Right atrium auricular region (tissue), 2 donors: ENCODE data around the gene UBFD1. TPM values are rescaled to one million over a fixed set of nuclear protein-coding genes. Genes with fewer than 3 reads are reported as not detected.

Source experiments
- DNase-seq: peaks from one replicate; pipeline ENCODE4 v3.0.0-alpha.2; 2019; ENCODE audit warnings: low spot score
- H3K27ac ChIP-seq, 2 donors: fragments of 200-600 bp; sonication (generic); 1 replicate in 1 of 2; 2 replicates in 1 of 2; pipeline ENCODE4 v1.5.1; 2016 to 2019
- H3K27me3 ChIP-seq, 2 donors: fragments of 200-600 bp; sonication (generic); one replicate each; pipeline versions ENCODE4 v1.5.1 to v1.6.0; 2017 to 2019
- H3K36me3 ChIP-seq: fragments of 200-600 bp; sonication (generic); one replicate; pipeline ENCODE4 v1.5.1; 2016
- H3K4me1 ChIP-seq, 2 donors: fragments of 200-600 bp; sonication (generic); one replicate each; pipeline versions ENCODE4 v1.5.1 to v1.6.0; 2017 to 2019
- H3K4me3 ChIP-seq, 2 donors: fragments of 200-600 bp; sonication (generic); 1 replicate in 1 of 2; 2 replicates in 1 of 2; pipeline ENCODE4 v1.5.1; 2017 to 2019; ENCODE audit warnings: mild to moderate bottlenecking in 1 of 2, moderate library complexity in 1 of 2
- H3K9me3 ChIP-seq, 2 donors: fragments of 200-600 bp; sonication (generic); one replicate each; pipeline ENCODE4 v1.5.1; 2019
- total RNA-seq, 2 donors: library from RNA; depleted of rRNA; stranded (reverse); fragments of >200 nt; gene quantifications; one replicate each; pipeline ENCODE4 v1.1.0, GENCODE V29; 2016
- TF ChIP-seq, protein P1 (sequence below), 2 donors: fragments of 200-600 bp; sonication (generic); IDR thresholded peaks; one replicate each; pipeline ENCODE4 v1.5.1; 2019; ENCODE audit warnings: antibody characterized with exemption in 2 of 2

Gene UBFD1
- total RNA-seq, 2 donors from 2014 or later = 85.5 to 93.9 TPM

DNA sequence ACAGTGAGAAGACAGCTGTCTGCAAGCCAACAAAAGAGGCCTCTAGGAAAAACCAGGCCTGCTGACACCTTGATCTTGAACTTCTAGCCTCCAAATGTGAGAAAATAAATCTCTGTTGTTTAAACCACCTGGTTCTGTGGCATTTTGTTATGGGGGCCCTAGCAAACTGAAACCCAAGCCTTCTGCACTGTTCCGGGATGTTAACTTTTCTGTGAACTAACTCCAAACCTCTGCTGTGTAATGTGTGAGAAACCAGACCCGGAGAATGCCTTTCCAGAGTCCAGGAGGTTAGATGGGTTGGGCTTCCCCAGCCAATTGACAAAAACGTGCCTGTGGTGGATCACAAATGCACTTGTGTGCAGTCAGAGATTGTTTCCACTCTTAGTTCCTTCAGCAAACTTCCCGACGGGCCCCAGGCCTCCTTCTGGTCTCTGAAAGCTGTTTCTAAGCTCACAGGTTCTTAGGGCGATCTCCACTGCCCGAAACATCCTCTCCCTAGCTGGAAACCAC, 33.6 kb upstream of the UBFD1 start:
- Histone ChIP-seq H3K4me3 (no peak overlapping the region), H3K27ac (no peak overlapping the region), H3K9me3 (no peaks in the 10 kb centered on the region), H3K4me1 (no peaks in the 10 kb centered on the region), H3K36me3 (peaks cover 59% of the 10 kb centered on the region), H3K27me3 (no peaks in the 10 kb centered on the region)
- TF ChIP-seq, protein P1, sequence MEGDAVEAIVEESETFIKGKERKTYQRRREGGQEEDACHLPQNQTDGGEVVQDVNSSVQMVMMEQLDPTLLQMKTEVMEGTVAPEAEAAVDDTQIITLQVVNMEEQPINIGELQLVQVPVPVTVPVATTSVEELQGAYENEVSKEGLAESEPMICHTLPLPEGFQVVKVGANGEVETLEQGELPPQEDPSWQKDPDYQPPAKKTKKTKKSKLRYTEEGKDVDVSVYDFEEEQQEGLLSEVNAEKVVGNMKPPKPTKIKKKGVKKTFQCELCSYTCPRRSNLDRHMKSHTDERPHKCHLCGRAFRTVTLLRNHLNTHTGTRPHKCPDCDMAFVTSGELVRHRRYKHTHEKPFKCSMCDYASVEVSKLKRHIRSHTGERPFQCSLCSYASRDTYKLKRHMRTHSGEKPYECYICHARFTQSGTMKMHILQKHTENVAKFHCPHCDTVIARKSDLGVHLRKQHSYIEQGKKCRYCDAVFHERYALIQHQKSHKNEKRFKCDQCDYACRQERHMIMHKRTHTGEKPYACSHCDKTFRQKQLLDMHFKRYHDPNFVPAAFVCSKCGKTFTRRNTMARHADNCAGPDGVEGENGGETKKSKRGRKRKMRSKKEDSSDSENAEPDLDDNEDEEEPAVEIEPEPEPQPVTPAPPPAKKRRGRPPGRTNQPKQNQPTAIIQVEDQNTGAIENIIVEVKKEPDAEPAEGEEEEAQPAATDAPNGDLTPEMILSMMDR (IDR thresholded peaks at IDR 0.05) = no peak
- no peak for DNase-seq

DNA sequence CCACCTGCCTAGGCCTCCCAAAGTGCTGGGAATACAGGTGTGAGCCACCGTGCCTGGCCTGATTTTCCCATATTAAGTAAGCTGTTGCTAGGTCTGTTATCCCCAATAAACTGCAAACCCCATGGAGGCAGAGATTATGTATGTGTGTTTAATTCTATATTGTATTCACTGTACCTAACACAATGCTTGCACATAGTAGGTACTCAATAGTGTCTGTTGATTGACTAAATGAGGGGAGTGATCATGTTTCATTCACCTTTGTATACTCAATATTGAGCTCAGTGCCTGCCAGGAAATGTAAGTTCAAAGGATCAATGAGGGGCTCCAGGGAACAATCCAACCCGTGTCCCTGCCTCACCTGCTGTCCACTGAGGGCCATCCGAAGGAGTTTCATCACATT, 32.6 kb upstream of the UBFD1 start:
- Histone ChIP-seq H3K4me1 (no peaks in the 10 kb centered on the region), H3K27me3 (no peaks in the 10 kb centered on the region), H3K9me3 (no peaks in the 10 kb centered on the region), H3K27ac (no peak overlapping the region), H3K36me3 (peaks cover 62% of the 10 kb centered on the region), H3K4me3 (no peak overlapping the region)
- TF ChIP-seq, protein P1 (IDR thresholded peaks at IDR 0.05) = no peak
- no peak for DNase-seq

DNA sequence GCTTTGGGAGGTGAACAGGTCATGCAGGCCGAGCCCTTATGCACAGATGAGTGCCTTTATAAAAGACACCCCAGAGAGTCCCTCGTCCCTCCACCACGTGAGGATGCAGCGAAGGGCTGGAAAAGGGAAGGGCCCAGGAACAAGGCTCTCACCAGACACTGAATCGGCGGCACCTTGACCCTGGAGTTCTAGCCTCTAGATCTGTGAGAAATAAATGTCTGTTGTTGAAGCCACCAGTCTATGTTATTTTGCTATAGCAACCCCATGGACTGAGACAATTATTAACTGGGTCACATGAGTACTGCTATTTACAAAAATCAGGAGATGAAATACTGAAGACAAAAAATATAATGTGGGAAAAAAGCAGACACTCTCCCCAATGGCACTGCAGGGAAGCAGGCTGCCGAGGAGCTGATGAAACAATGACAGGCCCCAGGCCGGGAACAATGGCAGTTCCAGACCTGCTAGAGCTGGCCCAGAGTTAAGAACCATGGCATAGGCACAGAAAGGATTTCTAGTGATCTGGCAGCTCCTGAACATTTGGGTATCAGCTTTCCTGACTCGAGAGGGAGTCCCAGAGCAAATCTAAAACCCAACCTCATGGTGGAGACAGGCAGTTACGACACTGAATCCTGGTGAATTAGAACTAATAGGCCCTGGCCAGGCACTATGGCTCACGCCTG, 29.4 kb upstream of the UBFD1 start:
- Histone ChIP-seq H3K36me3 (peaks cover 68% of the 10 kb centered on the region), H3K27me3 (no peaks in the 10 kb centered on the region), H3K9me3 (no peaks in the 10 kb centered on the region), H3K4me3 (no peak overlapping the region), H3K4me1 (no peaks in the 10 kb centered on the region), H3K27ac (no peak overlapping the region)
- TF ChIP-seq, protein P1 (IDR thresholded peaks at IDR 0.05) = no peak
- no peak for DNase-seq

DNA sequence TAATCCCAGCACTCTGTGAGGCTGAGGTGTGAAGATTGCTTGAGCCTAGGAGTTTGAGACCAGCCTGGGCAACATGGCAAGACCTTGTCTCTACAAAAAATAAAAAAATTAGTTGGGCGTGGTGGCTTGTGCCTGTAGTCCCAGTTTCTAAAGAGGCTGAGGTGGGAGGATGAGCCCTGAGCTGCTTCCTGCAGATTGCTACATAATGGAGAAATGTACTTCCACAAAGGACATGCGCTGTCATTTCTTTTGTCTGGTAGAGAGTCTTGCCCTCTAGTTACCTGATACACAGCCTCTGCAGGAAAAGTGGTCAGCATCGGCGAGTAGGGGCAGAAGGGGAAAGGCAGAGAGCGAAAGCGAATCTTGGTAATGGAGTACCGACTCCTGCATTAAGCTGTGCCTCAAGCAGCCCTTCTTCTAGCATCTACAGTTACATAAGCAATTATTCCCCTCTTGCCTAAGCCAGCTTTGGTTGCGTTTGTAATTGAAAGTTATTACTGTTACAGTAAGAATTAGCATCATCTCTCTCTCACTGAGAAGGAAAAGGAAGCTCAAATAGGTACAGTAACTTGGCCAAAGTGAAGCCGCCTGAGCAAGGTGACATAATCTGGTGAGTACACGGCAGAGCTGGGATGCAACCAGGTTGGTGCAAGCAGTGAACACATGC, 28.8 kb upstream of the UBFD1 start:
- Histone ChIP-seq H3K27me3 (no peaks in the 10 kb centered on the region), H3K4me1 (no peaks in the 10 kb centered on the region), H3K27ac (no peak overlapping the region), H3K4me3 (no peak overlapping the region), H3K36me3 (peaks cover 68% of the 10 kb centered on the region), H3K9me3 (no peaks in the 10 kb centered on the region)
- no peak for DNase-seq
- TF ChIP-seq, protein P1 (IDR thresholded peaks at IDR 0.05) = no peak

DNA sequence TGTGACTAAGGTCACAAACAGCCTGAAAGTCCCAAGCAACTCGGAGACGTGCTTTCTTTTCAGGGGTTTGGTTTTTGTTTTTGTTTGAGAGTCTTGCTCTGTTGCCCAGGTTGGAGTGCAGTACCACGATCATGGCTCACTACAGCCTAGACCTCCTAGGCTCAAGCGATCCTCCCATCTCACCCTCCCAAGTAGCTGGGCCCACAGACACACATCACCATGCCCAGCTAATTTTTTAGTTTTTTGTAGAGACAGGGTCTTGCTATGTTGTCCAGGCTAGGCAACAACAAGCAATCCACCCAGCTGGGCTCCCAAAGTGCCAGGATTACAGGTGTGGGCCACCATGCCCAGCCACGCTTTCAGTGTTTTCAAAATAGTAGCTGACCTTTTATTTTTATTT, 27.5 kb upstream of the UBFD1 start:
- DNase-seq = no peak
- Histone ChIP-seq H3K4me1 (no peaks in the 10 kb centered on the region), H3K36me3 (peaks cover 66% of the 10 kb centered on the region)

More for the DNA sequence above, 27.5 kb upstream of the UBFD1 start:
- Histone ChIP-seq H3K9me3 (no peaks in the 10 kb centered on the region), H3K27ac (no peak overlapping the region), H3K27me3 (no peaks in the 10 kb centered on the region), H3K4me3 (no peak overlapping the region)
- TF ChIP-seq, protein P1 (IDR thresholded peaks at IDR 0.05) = no peak
